Hepatocyte (in vitro differentiated cells): ENCODE measurements around the gene PSMA6.

Experiments
- CTCF ChIP-seq: fragments of 200-600 bp; sonication (generic); IDR thresholded peaks from 2 replicates; pipeline ENCODE4 v1.5.1; 2016; ENCODE audit warnings: antibody characterized with exemption, mild to moderate bottlenecking; ENCODE audit not compliant: poor library complexity
- EZH2 ChIP-seq: fragments of 200-600 bp; sonication (generic); IDR thresholded peaks from 2 replicates; pipeline ENCODE4 v1.6.1; 2016; ENCODE audit warnings: antibody characterized with exemption, mild to moderate bottlenecking, borderline replicate concordance

GRCh38 chr14:35341751-35342488 is 49.7 kb downstream of the PSMA6 start:
- TF ChIP-seq CTCF: no peak
- TF ChIP-seq EZH2: no peak
